K562 (cell line): ENCODE data around the gene NBEAL2. TPM values are rescaled to one million over a fixed set of nuclear protein-coding genes. Genes with fewer than 3 reads are reported as not detected.

Experiments
- CBX2 ChIP-seq: fragments of 200-600 bp; sonication (generic); IDR thresholded peaks from one replicate; pipeline ENCODE4 v1.6.1; 2012; ENCODE audit warnings: mild to moderate bottlenecking, low read length, inconsistent platforms; ENCODE audit not compliant: insufficient read depth, poor library complexity, severe bottlenecking
- NR2F6 ChIP-seq: fragments of 450-650 bp; formaldehyde crosslinking; IDR thresholded peaks from 2 replicates; pipeline ENCODE4 v1.4.0; 2020; ENCODE audit warnings: mild to moderate bottlenecking
- POLR2AphosphoS5 ChIP-seq: IDR thresholded peaks from 2 replicates; pipeline ENCODE4 v1.6.1; 2011; ENCODE audit warnings: mild to moderate bottlenecking, low read depth, low read length, moderate library complexity; ENCODE audit not compliant: control insufficient read depth, insufficient read depth
- SAFB ChIP-seq: fragments of 200-400 bp; formaldehyde crosslinking; IDR thresholded peaks from 2 replicates; pipeline ENCODE4 v1.6.1; 2017; ENCODE audit warnings: low read depth, low read length, borderline replicate concordance
- U2AF2 ChIP-seq: fragments of 200-400 bp; formaldehyde crosslinking; optimal IDR thresholded peaks from 2 replicates; pipeline ENCODE3; 2017; ENCODE audit warnings: low read depth, mild to moderate bottlenecking, low read length
- XRCC4 ChIP-seq: IDR thresholded peaks from one replicate; pipeline ENCODE4 v1.6.1; 2011; ENCODE audit not compliant: insufficient read depth, insufficient read length; ENCODE audit errors: extremely low read depth
- ZNF354B ChIP-seq: fragments of 250-450 bp; sonication (Bioruptor Pico); IDR thresholded peaks from 2 replicates; pipeline ENCODE4 v1.4.0; 2020
- ZNF561 ChIP-seq: fragments of 450-650 bp; formaldehyde crosslinking; conservative IDR thresholded peaks from 2 replicates; pipeline ENCODE4 v1.4.0; 2020; ENCODE audit warnings: mild to moderate bottlenecking, moderate library complexity
- polyA plus RNA-seq, 8 experiments: library from polyadenylated mRNA; depleted of rRNA in 4 of 8; stranded (reverse) in 5 of 8; unstranded in 3 of 8; fragments of >200 nt; fragmentation: Nextera tagmentation in 2 of 8; fragmentation: Illumina TruSeq in 1 of 8; extraction: Ambion mirVana in 2 of 8; extraction: Trizol in 1 of 8; gene quantifications; 2 replicates each; pipeline versions ENCODE4 v1.2.1 to v1.2.3, GENCODE V29; 2011 to 2014; ENCODE audit warnings: inconsistent platforms in 1 of 8, missing spikeins in 1 of 8
- total RNA-seq, 7 experiments: library from RNA; depleted of rRNA in 6 of 7; stranded (reverse); fragments of >200 nt in 6 of 7; fragmentation: Illumina TruSeq in 2 of 7; extraction: Trizol in 2 of 7; gene quantifications; 2 replicates each; pipeline versions ENCODE4 v1.2.1 to v1.2.3, GENCODE V29; 2011 to 2021; ENCODE audit warnings: low replicate concordance in 1 of 7
- TF ChIP-seq, protein P1 (sequence below): fragments of 250-450 bp; sonication (Bioruptor Pico); IDR thresholded peaks from 2 replicates; pipeline ENCODE4 v1.5.0; 2021
- TF ChIP-seq, protein P2 (sequence below): sonication (generic); formaldehyde crosslinking; IDR thresholded peaks from 2 replicates; pipeline ENCODE4 v1.8.0; 2022; ENCODE audit warnings: missing genetic modification reagents, mild to moderate bottlenecking, moderate library complexity, borderline replicate concordance
- TF ChIP-seq, protein P3 (sequence below), 3 experiments: fragments of 200-800 bp in 1 of 3; fragments of 250-450 bp in 1 of 3; fragments of 450-650 bp in 1 of 3; sonication (Bioruptor Pico) in 1 of 3; sonication (Bioruptor generic) in 1 of 3; formaldehyde crosslinking in 1 of 3; IDR thresholded peaks; 2 replicates each; pipeline versions ENCODE4 v1.6.1 to v1.8.0; 2016 to 2022; ENCODE audit warnings: mild to moderate bottlenecking in 2 of 3, missing genetic modification characterization in 2 of 3, missing compliant biosample characterization in 1 of 3, moderate library complexity in 1 of 3

The NBEAL2 gene
- total and polyA plus RNA-seq, 9 of the 15 experiments (the other 6 are each of a cell fraction or from before 2014, with no cell fraction given), result 0.06 to 114 (median 29.6) TPM

DNA sequence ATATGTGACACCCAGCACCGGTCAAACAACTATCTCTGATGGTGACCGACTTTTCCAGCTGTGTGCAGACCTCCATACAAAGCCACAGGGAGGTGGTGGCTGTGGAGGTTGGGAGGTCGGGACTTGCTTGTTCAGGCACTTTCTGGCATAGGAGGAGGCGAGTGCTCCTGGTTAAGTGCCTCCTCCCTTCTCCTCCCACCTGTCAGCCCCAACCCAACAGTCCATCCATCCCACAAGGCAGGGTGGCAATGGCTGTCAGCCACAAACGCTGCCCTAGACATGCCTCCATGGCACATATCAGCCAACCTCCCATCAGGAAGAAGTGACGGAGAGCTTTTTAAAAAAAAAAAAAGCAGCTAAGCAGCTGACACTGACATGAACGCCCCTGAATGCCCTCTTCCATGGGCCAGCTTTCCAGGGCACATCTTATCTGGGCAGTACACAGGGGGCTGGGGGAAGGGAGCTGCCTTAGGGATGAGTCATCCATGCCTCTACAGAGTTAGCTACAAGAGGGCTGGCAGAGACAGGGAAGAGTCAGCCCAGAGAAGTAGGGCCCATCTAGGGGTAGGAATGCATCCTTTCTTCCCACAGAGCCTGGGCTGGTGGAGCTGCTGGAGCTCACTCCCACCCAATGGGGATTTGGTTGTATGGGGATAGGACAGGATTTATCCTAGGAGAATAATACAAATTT is 44.2 kb upstream of the NBEAL2 start (continued):
- TF ChIP-seq, protein P1, sequence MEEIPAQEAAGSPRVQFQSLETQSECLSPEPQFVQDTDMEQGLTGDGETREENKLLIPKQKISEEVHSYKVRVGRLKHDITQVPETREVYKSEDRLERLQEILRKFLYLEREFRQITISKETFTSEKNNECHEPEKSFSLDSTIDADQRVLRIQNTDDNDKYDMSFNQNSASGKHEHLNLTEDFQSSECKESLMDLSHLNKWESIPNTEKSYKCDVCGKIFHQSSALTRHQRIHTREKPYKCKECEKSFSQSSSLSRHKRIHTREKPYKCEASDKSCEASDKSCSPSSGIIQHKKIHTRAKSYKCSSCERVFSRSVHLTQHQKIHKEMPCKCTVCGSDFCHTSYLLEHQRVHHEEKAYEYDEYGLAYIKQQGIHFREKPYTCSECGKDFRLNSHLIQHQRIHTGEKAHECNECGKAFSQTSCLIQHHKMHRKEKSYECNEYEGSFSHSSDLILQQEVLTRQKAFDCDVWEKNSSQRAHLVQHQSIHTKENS (CRISPR knock-in tag), result no peak
- TF ChIP-seq, protein P2, sequence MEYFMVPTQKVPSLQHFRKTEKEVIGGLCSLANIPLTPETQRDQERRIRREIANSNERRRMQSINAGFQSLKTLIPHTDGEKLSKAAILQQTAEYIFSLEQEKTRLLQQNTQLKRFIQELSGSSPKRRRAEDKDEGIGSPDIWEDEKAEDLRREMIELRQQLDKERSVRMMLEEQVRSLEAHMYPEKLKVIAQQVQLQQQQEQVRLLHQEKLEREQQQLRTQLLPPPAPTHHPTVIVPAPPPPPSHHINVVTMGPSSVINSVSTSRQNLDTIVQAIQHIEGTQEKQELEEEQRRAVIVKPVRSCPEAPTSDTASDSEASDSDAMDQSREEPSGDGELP (CRISPR knock-in tag), result peak; percentile 81; the same call in 1 of the 2 replicates
- TF ChIP-seq, protein P3, sequence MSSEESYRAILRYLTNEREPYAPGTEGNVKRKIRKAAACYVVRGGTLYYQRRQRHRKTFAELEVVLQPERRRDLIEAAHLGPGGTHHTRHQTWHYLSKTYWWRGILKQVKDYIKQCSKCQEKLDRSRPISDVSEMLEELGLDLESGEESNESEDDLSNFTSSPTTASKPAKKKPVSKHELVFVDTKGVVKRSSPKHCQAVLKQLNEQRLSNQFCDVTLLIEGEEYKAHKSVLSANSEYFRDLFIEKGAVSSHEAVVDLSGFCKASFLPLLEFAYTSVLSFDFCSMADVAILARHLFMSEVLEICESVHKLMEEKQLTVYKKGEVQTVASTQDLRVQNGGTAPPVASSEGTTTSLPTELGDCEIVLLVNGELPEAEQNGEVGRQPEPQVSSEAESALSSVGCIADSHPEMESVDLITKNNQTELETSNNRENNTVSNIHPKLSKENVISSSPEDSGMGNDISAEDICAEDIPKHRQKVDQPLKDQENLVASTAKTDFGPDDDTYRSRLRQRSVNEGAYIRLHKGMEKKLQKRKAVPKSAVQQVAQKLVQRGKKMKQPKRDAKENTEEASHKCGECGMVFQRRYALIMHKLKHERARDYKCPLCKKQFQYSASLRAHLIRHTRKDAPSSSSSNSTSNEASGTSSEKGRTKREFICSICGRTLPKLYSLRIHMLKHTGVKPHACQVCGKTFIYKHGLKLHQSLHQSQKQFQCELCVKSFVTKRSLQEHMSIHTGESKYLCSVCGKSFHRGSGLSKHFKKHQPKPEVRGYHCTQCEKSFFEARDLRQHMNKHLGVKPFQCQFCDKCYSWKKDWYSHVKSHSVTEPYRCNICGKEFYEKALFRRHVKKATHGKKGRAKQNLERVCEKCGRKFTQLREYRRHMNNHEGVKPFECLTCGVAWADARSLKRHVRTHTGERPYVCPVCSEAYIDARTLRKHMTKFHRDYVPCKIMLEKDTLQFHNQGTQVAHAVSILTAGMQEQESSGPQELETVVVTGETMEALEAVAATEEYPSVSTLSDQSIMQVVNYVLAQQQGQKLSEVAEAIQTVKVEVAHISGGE (CRISPR knock-in tag; IDR thresholded peaks at IDR 0.05), result no peak
- TF ChIP-seq CBX2 (no peak), NR2F6 (CRISPR knock-in tag) (no peak), ZNF561 (no peak), XRCC4 (no peak), ZNF354B (CRISPR knock-in tag) (no peak), POLR2AphosphoS5 (peak; percentile 61; the same call in 1 of the 2 replicates), U2AF2 (no peak), SAFB (no peak)
